Measurements from ENCODE around the gene TNRC6C. TPM values are rescaled to one million over a fixed set of nuclear protein-coding genes. Genes with fewer than 3 reads are reported as not detected.

Gene TNRC6C
- total RNA-seq, 1 donor from 2014 or later = 28.7 TPM

DNA sequence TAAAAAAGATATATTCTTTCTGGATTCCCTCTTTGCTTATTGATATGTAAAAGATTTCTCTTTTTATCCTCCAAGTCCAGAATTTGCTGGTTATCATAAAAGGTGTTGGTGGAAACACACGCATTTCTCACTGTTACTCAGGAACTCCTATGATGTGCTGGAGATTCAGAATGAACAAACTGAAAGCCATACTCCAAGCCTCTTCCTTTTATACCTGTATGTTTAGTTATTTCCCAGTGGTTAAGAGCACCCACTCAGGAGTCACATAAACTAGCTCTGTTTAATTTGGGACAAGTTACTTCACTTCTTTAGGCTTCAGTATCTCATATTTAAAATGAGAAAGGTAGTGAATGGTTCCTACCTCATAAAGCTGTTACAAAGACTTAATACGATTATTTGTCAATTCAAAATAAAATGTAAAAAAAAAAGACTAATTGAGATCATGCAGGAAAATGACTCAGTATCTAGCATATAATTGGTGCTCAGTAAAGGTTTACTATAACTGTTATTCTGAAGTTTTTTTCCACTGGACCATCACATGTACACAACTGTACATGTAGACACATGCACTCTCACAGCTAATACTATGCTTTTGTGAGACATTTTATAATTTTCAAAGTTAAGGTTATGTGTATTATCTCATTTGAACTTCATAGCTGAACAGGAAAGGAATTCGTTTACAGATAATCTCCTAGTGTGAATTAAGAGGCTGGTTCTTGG, 47.1 kb downstream of the TNRC6C start:
- Mint-ChIP-seq H3K27me3 (ENCODE audit: unreplicated experiment) (no peaks in the 10 kb centered on the region), H3K36me3 (ENCODE audit: unreplicated experiment) (peaks cover 33% of the 10 kb centered on the region), H3K4me3 (ENCODE audit: unreplicated experiment) (no peak overlapping the region), H3K4me1 (ENCODE audit: unreplicated experiment) (peaks cover 10% of the 10 kb centered on the region), H3K27ac (ENCODE audit: unreplicated experiment) (no peak overlapping the region), H3K9me3 (ENCODE audit: unreplicated experiment) (no peaks in the 10 kb centered on the region)
- DNase-seq (ENCODE audit: extremely low spot score, unreplicated experiment) = no peak
- TF ChIP-seq, protein P1, sequence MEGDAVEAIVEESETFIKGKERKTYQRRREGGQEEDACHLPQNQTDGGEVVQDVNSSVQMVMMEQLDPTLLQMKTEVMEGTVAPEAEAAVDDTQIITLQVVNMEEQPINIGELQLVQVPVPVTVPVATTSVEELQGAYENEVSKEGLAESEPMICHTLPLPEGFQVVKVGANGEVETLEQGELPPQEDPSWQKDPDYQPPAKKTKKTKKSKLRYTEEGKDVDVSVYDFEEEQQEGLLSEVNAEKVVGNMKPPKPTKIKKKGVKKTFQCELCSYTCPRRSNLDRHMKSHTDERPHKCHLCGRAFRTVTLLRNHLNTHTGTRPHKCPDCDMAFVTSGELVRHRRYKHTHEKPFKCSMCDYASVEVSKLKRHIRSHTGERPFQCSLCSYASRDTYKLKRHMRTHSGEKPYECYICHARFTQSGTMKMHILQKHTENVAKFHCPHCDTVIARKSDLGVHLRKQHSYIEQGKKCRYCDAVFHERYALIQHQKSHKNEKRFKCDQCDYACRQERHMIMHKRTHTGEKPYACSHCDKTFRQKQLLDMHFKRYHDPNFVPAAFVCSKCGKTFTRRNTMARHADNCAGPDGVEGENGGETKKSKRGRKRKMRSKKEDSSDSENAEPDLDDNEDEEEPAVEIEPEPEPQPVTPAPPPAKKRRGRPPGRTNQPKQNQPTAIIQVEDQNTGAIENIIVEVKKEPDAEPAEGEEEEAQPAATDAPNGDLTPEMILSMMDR (IDR thresholded peaks at IDR 0.05) = no peak

- no peak for DNase-seq (ENCODE audit: extremely low spot score, unreplicated experiment)
- H3K27ac Mint-ChIP-seq (ENCODE audit: unreplicated experiment) = no peak overlapping the region
- no peak overlapping the region for H3K4me3 Mint-ChIP-seq (ENCODE audit: unreplicated experiment)
- H3K36me3 Mint-ChIP-seq (ENCODE audit: unreplicated experiment) = peaks cover 33% of the 10 kb centered on the region
- no peaks in the 10 kb centered on the region for H3K27me3 Mint-ChIP-seq (ENCODE audit: unreplicated experiment)
- H3K9me3 Mint-ChIP-seq (ENCODE audit: unreplicated experiment) = no peaks in the 10 kb centered on the region
- TF ChIP-seq, protein P1 (IDR thresholded peaks at IDR 0.05) = no peak
- peaks cover 3% of the 10 kb centered on the region for H3K4me1 Mint-ChIP-seq (ENCODE audit: unreplicated experiment)
Measured at GRCh38 chr17:78006338-78006737, 47.8 kb downstream of the TNRC6C start.

GRCh38 chr17:78007647-78008046, 49.1 kb downstream of the TNRC6C start:
- Mint-ChIP-seq H3K4me1 (ENCODE audit: unreplicated experiment) (no peaks in the 10 kb centered on the region), H3K9me3 (ENCODE audit: unreplicated experiment) (no peaks in the 10 kb centered on the region)

GRCh38 chr17:78010759-78011158, 52.3 kb downstream of the TNRC6C start:
- no peaks in the 10 kb centered on the region for H3K9me3 Mint-ChIP-seq (ENCODE audit: unreplicated experiment)
- DNase-seq (ENCODE audit: extremely low spot score, unreplicated experiment) = no peak
- H3K27me3 Mint-ChIP-seq (ENCODE audit: unreplicated experiment) = no peaks in the 10 kb centered on the region
- no peak overlapping the region for H3K27ac Mint-ChIP-seq (ENCODE audit: unreplicated experiment)
- no peaks in the 10 kb centered on the region for H3K4me1 Mint-ChIP-seq (ENCODE audit: unreplicated experiment)
- peaks cover 18% of the 10 kb centered on the region for H3K36me3 Mint-ChIP-seq (ENCODE audit: unreplicated experiment)
- H3K4me3 Mint-ChIP-seq (ENCODE audit: unreplicated experiment) = no peak overlapping the region
- TF ChIP-seq, protein P1 (IDR thresholded peaks at IDR 0.05) = no peak

More at GRCh38 chr17:78007647-78008046, 49.1 kb downstream of the TNRC6C start:
- Mint-ChIP-seq H3K27ac (ENCODE audit: unreplicated experiment) (no peak overlapping the region), H3K27me3 (ENCODE audit: unreplicated experiment) (no peaks in the 10 kb centered on the region), H3K4me3 (ENCODE audit: unreplicated experiment) (no peak overlapping the region), H3K36me3 (ENCODE audit: unreplicated experiment) (peaks cover 33% of the 10 kb centered on the region)
- no peak for DNase-seq (ENCODE audit: extremely low spot score, unreplicated experiment)
- TF ChIP-seq, protein P1 (IDR thresholded peaks at IDR 0.05) = no peak

GRCh38 chr17:78012428-78012827, 53.9 kb downstream of the TNRC6C start:
- H3K4me1 Mint-ChIP-seq (ENCODE audit: unreplicated experiment) = no peaks in the 10 kb centered on the region
- no peaks in the 10 kb centered on the region for H3K9me3 Mint-ChIP-seq (ENCODE audit: unreplicated experiment)
- TF ChIP-seq, protein P1 (IDR thresholded peaks at IDR 0.05) = no peak
- no peak for DNase-seq (ENCODE audit: extremely low spot score, unreplicated experiment)
- H3K27ac Mint-ChIP-seq (ENCODE audit: unreplicated experiment) = no peak overlapping the region
- no peak overlapping the region for H3K4me3 Mint-ChIP-seq (ENCODE audit: unreplicated experiment)
- no peaks in the 10 kb centered on the region for H3K27me3 Mint-ChIP-seq (ENCODE audit: unreplicated experiment)
- H3K36me3 Mint-ChIP-seq (ENCODE audit: unreplicated experiment) = peaks cover 7% of the 10 kb centered on the region
